Panc1 (cell line): ENCODE data around the gene FAM83B. TPM values are rescaled to one million over a fixed set of nuclear protein-coding genes. Genes with fewer than 3 reads are reported as not detected.
"Not testable (repeated sequence)": the region's sequence is repeated elsewhere in the genome, so short reads cannot be mapped to it uniquely, and the experiment has no call there.

Experiments used
- ATAC-seq: fragments of 200-7000 bp; cut with Tn5 transposase; 2 replicates; pipeline ENCODE4 v1.9.1; 2020; ENCODE audit warnings: mild to moderate bottlenecking, moderate library complexity
- BruUV-seq: library from RNA; stranded (reverse); fragments of 400-500 nt; replicated peaks from 2 replicates; lab custom pipeline; 2021; lab: Mats Ljungman, UMichigan
- CTCF ChIA-PET: fragments of 300-600 bp; sonication (Branson Sonifier 250); formaldehyde crosslinking; loops from one replicate; lab custom pipeline; 2022; ENCODE audit warnings: antibody characterized with exemption; lab: Charles Lee
- POLR2A ChIA-PET: fragments of 300-600 bp; sonication (Branson Sonifier 250); formaldehyde crosslinking; loops from one replicate; lab custom pipeline; 2022; ENCODE audit warnings: antibody characterized with exemption; lab: Charles Lee
- DNase-seq: peaks from one replicate; pipeline ENCODE4 v3.0.0-alpha.2; 2010; ENCODE audit warnings: low read depth, low spot score
- H3K27ac ChIP-seq: 2 replicates; pipeline ENCODE4 v1.5.1; 2011; ENCODE audit warnings: mild to moderate bottlenecking, low read length, inconsistent platforms
- H3K27me3 ChIP-seq: fragments of 200-500 bp; sonication (Bioruptor generic); 2 replicates; pipeline ENCODE4 v1.6.0; 2014; ENCODE audit warnings: low read length, inconsistent platforms; ENCODE audit not compliant: control insufficient read depth, insufficient read depth
- H3K36me3 ChIP-seq: fragments of 200-500 bp; sonication (Bioruptor generic); 2 replicates; pipeline ENCODE4 v1.5.1; 2014; ENCODE audit warnings: inconsistent platforms, mild to moderate bottlenecking, low read length, moderate library complexity; ENCODE audit not compliant: control insufficient read depth, insufficient read depth
- H3K4me1 ChIP-seq: 2 replicates; pipeline ENCODE4 v1.5.1; 2011; ENCODE audit warnings: inconsistent platforms, mild to moderate bottlenecking, low read length, moderate library complexity; ENCODE audit not compliant: control insufficient read depth, insufficient read depth
- H3K4me3 ChIP-seq, 2 experiments: 2 replicates each; pipeline ENCODE4 v1.5.1; 2011 to 2012; ENCODE audit warnings: low read depth in 2 of 2, low read length in 2 of 2, mild to moderate bottlenecking in 2 of 2, inconsistent platforms in 1 of 2, moderate library complexity in 1 of 2
- H3K9me3 ChIP-seq: fragments of 200-500 bp; sonication (Bioruptor generic); 2 replicates; pipeline ENCODE4 v1.5.1; 2014; ENCODE audit warnings: low read depth, mild to moderate bottlenecking, inconsistent platforms, low read length, moderate library complexity; ENCODE audit not compliant: control insufficient read depth, insufficient read depth
- CTCF ChIP-seq: fragments of 450-650 bp; IDR thresholded peaks from 2 replicates; pipeline ENCODE4 v1.5.1; 2017; ENCODE audit warnings: mild to moderate bottlenecking
- POLR2AphosphoS5 ChIP-seq: IDR thresholded peaks from 2 replicates; pipeline ENCODE4 v1.6.1; 2012; ENCODE audit warnings: mild to moderate bottlenecking, low read depth, low read length, moderate library complexity
- REST ChIP-seq, 2 experiments: IDR thresholded peaks; 2 replicates each; pipeline ENCODE4 v1.6.1; 2011 to 2012; ENCODE audit warnings: low read depth in 2 of 2, control low read depth in 1 of 2, low read length in 1 of 2, mild to moderate bottlenecking in 1 of 2, moderate library complexity in 1 of 2; ENCODE audit not compliant: insufficient read depth in 1 of 2
- SIN3A ChIP-seq: IDR thresholded peaks from 2 replicates; pipeline ENCODE4 v1.6.1; 2012; ENCODE audit warnings: low read depth, mild to moderate bottlenecking, low read length, moderate library complexity, borderline replicate concordance; ENCODE audit not compliant: insufficient read depth
- TCF7L2 ChIP-seq: IDR thresholded peaks from 2 replicates; pipeline ENCODE4 v1.6.1; 2011; ENCODE audit warnings: mild to moderate bottlenecking, low read depth, low read length, inconsistent platforms
- in situ Hi-C: cut with HindIII; loops from 2 replicates; pipeline ENCODE4 v1.10.0; 2016; ENCODE audit warnings: low sequenced_read_pairs, low pct_unique_long_range_greater_than_20kb
- intact Hi-C: fragments of 100-400 bp; cut with micrococcal nuclease; formaldehyde crosslinking; loops from one replicate; pipeline ENCODE4 v1.10.0; 2022; ENCODE audit not compliant: unreplicated experiment
- total RNA-seq: library from RNA; stranded (reverse); gene quantifications from one replicate; pipeline ENCODE4 v1.2.1, GENCODE V29; 2021; ENCODE audit not compliant: unreplicated experiment

The FAM83B gene
- total RNA-seq, 1 experiment from 2014 or later, result not detected

- TF ChIP-seq REST (IDR thresholded peaks at IDR 0.05; ENCODE audit: insufficient read depth in 1 of 2, low read depth in 2 of 2, low read length in 1 of 2) (no peak), CTCF (no peak), POLR2AphosphoS5 (no peak), SIN3A (no peak), TCF7L2 (no peak)
- H3K27ac ChIP-seq, result no peak overlapping the region
- DNase-seq (no peak), ATAC-seq (no peak)
- in situ Hi-C loops, result no loop called here
- H3K9me3 ChIP-seq, result no peaks in the 10 kb centered on the region
- intact Hi-C loops, result no loop called here
- H3K36me3 ChIP-seq, result no peaks in the 10 kb centered on the region
- POLR2A ChIA-PET, result no interaction called here
- no peak overlapping the region for H3K4me3 ChIP-seq
- no peaks in the 10 kb centered on the region for H3K27me3 ChIP-seq
- CTCF ChIA-PET, result no interaction called here
- H3K4me1 ChIP-seq, result no peaks in the 10 kb centered on the region
- BruUV-seq, result no TSS peak
Measured at GRCh38 chr6:54959820-54960219, 113.2 kb downstream of the FAM83B start.

- intact Hi-C loops, H3K36me3 ChIP-seq, H3K4me1 ChIP-seq, in situ Hi-C loops, POLR2A ChIA-PET, H3K27me3 ChIP-seq, H3K9me3 ChIP-seq, BruUV-seq, H3K4me3 ChIP-seq, ATAC-seq, H3K27ac ChIP-seq, DNase-seq, CTCF ChIA-PET: not testable (repeated sequence)
Measured at GRCh38 chr6:54961372-54961771, 114.8 kb downstream of the FAM83B start.

- ATAC-seq, result no peak
- H3K4me3 ChIP-seq, result no peak overlapping the region
- in situ Hi-C loops, result no loop called here
Measured at GRCh38 chr6:54970337-54970736, 123.8 kb downstream of the FAM83B start.

More at GRCh38 chr6:54970337-54970736, 123.8 kb downstream of the FAM83B start:
- H3K27ac ChIP-seq, result no peak overlapping the region
- ChIA-PET CTCF (no interaction called here), POLR2A (no interaction called here)
- no peaks in the 10 kb centered on the region for H3K9me3 ChIP-seq
- TF ChIP-seq POLR2AphosphoS5 (no peak), REST (IDR thresholded peaks at IDR 0.05; ENCODE audit: insufficient read depth in 1 of 2, low read depth in 2 of 2, low read length in 1 of 2) (no peak), CTCF (no peak), SIN3A (no peak), TCF7L2 (no peak)
- no peaks in the 10 kb centered on the region for H3K36me3 ChIP-seq
- DNase-seq, result no peak
- no TSS peak for BruUV-seq
- intact Hi-C loops, result no loop called here
- H3K4me1 ChIP-seq, result no peaks in the 10 kb centered on the region
- no peaks in the 10 kb centered on the region for H3K27me3 ChIP-seq
